8988T (cell line): ENCODE results near the gene PRPSAP1.
"Not testable (repeated sequence)": the region's sequence is repeated elsewhere in the genome, so short reads cannot be mapped to it uniquely, and the experiment has no call there.

Experiments used
- DNase-seq: peaks from one replicate; pipeline ENCODE4 v3.0.0; 2011

The PRPSAP1 gene

DNA sequence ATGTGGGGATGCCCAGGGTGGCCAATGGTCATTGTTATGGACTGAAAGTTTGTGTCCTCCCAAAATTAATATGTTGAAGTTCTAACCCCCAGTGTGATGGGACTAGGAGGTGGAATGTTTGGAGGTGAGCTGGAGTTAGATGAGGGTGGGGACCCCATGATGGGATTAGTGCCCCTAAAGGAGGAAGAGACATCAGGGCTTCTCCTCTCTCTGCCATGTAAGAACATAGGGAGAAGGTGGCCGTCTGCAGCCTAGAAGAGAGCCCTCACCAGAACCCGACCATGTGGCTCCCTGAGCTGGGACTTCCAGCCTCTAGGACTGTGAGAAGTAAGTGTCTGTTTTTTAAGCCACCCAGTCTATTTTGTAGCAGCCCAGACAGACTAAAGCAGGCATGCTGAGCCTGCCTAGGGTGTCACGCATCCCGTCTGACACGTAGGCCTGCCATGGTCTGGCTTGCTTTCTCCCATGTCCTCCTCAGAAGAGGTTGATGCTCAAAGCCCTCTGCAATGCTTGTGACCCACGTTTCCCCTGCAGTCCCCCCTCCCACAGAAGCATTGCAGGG is 4.0 kb upstream of the PRPSAP1 start:
- no peak for DNase-seq

DNA sequence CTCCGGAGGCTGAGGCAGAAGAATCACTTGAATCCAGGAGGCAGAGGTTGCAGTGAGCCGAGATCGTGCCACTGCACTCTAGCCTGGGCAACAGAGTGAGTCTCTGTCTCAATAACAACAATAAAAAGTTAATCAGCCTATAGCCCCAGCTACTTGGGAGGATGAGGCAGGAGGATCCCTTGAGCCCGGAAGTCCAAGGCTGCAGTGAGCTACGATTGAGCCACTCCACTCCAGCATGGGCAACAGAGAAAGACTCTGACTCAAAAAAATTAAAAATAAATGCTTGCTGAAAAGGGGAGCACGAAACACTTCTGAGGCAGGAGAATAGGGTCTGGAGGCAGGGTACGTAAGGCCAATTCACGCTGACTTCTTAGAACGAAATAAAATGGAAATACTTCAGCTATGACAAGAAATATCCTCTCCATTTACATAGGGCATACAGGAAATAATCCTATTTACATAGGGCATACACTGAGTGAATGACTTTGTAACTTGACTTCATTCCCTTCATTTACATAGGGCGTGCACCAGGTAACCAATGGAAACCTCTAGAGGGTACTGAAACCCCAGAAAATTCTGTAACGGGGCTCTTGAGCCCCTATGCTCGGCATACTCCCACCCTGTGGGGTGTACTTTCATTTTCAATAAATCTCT is 3.2 kb upstream of the PRPSAP1 start:
- DNase-seq = no peak

DNA sequence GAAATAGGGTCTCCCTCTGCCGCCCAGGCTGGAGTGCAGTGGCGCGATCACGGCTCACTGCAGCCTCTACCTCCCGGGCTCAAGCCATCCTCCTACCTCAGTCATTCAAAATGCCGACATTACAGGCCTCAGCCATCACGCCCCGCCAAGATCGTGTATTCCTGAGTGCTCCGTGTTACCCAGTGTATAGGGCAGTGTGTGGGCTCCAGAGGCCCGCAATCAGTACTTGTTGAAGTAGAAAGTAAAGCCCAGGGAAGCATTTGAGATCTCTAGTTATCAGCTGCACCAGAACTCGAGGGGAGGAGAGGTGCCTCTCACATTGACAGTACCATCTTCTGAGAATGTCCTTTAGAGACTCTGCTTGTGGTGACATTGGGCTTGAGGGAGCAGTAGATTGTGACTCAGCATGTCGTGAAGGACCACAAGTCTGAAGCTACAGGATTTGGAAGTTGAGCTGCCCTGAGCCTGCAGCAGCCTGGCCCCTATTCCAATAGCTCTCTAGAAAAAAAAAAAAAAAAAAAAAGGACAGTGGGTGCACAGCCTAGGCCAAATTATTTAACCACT is 1.1 kb upstream of the PRPSAP1 start:
- no peak for DNase-seq

DNA sequence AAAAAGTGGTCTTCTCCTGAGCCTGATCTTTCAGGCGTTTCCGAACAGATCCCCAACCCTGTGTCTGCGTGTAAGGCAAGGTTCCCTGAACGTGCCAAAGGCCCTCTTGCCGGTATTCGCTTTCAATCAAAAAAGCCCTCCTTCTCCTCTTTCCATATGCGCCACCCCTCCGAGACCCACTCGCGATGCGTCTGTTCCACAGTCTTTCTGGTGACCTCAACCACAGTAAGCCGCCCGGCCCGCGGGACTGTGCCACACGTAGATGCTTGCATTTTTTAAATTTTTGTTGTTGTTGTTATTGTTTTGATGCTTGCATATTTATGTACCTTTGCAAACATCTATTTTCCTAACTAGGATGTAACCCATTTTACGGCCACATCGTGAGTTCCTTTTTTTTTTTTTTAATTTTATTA is 607 bp upstream of the PRPSAP1 start:
- no peak for DNase-seq

DNA sequence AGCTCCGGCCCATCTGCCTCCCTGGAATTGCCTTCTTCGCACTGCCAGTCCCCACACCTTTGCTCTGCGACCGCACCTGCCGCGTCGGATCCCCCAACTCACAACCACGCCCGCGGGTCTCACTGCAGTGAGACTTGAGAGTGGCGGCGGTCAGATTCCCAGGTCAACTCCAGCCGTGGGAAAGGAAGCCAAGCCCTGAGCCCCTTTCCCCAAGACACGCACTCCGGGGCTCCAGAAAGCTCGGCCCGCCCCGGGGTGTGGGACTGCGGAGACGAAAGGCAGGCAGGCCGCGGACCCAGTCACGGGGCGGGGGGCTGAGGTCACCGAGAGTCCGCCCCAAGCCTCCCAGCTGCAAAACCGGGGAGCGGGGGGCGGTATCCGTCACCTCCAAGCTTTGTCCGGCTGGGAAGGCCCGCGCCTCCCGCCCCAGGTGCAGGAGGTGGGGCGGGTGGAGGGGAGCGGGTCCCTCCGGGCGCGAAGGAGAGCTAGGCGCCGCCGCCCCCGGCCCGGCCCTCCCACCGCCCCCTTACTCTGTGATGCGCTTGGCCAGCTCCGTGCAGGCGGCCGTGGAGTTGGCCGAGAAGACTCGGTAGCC is 615 bp downstream of the PRPSAP1 start:
- DNase-seq = no peak

DNA sequence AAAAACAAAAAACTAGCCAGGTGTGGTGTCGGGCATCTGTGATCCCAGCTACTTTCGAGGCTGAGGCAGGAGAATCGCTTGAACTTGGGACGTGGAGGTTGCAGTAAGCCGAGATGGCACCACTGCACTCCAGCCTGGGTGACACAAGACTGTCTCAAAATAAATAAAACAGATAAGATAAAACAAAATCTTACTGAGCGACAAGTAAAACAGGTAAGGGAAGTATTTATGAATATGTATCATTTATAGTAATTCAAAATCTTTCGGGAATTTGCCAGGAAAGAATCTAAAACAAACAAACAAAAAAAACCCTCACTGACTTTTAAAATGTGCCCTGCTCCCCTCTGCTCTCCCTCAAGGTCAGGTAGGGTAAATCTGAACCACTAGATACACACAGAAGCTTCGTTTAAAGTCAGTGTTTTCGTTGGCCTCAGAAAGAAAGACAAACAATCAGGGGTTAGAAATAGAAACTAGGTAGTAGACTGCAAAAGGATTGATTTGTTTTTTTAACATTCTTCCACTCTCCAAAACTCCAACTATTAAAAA is 2.1 kb downstream of the PRPSAP1 start:
- no peak for DNase-seq

DNA sequence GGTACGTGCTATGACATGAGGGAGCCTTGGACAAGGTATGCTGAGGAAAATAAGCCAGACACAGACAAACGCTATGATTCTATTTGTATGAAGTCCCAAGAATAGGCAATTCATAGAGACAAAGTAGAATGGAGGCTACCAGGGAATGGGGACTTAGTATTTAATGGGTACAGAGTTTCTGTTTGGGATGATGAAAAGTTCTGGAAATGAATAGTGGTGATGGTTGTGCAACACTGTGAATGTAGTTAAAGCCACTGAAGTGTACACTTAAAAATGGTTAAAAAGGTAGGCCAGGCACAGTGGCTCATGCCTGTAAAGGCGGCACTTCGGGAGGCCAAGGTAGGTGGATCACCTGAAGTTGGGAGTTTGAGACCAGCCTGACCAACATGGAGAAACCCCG is 3.3 kb downstream of the PRPSAP1 start:
- DNase-seq = no peak

DNA sequence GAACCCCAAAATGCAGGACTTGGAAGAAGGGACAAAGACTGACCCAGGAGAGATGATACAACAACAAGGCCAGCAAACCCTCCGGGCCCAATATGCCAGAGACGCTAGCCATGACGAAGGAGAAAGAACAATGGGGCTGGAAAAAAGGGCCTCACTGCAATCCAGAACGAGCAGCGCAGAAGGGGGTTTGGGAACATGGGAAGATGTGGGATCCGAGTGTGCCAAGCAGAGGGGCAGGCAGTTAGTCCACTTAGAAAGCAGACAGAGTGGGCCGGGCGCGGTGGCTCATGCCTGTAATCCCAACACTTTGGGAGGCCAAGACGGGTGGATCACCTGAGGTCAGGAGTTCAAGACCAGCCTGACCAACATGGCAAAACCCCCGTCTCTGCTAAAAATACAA is 6.8 kb downstream of the PRPSAP1 start:
- not testable (repeated sequence) for DNase-seq

DNA sequence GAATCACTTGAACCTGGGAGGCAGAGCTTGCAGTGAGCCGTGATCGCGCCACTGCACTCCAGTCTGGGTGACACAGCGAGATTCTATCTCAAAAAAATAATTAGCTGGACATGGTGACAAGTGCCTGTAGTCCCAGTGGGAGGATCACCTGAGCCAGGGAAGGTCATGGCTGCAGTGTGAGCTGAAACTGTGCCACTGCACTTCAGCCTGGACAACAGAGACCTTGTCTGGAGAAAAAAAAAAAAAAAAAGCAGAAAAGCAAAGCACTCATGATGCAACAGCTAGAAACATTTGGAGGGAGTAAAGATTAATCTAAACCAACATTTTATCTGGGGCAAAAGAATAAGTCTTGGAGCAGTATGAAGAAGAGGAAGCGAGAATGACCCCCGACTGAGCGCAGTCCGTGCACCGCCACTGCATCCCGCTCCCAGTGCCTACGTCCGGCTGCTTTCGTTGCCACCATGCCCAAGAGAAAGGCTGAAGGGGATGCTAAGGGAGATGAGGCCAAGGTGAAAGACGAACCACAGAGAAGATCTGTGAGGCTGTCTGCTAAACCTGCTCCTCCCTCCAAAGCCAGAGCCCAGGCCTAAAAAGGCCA is 8.2 kb downstream of the PRPSAP1 start:
- no peak for DNase-seq

DNA sequence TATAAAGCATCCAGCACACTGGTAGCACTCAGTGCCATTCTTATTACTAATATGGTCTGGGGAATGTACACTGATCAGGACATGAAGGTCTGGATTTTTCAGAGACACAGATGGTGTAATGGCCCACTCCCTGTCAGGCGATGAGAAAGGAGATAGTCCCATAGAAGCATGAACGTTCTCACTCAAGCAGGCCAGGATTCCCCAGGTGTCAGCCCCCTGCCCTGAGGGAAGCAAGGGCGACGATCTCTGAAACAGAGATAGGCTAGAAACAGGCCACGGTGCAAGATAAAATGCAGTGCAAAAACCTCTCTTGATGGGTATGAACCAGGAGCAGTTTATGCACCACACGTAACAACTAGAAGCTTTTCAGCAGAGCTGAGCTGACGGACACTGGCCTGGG is 10.6 kb downstream of the PRPSAP1 start:
- no peak for DNase-seq

DNA sequence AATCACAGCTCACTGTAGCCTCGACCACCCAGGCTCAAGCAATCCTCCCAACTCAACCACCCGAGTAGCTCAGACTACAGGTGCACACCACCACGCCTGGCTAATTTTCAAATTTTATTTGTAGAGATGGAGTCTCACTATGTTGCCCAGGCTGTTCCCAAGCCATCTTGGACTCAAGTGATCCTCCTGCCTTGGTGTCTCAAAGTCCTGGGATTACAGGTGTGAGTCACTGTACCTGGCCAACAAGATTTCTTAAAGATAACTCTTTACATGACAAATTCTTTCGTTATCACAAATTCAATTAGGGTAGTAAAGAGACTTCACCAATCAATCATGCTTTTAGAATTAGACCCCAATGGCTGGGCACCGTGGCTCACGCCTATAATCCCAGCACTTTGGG is 12.4 kb downstream of the PRPSAP1 start:
- DNase-seq = no peak

DNA sequence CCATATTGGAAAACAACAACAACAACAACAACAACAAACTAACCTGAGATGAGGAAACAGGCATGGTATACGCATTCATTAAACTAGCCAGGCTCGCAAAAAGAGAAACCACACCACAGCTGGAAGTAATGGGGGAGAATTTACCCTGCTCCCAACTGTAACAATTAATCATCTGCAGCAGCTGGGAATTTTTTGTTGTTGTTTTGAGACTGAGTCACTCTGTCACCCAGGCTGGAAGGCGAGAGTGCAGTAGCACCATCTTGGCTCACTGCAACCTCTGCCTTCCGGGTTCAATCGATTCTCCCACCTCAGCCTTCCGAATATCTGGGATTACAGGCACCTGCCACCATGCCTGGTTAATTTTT is 16.3 kb downstream of the PRPSAP1 start:
- DNase-seq = no peak

DNA sequence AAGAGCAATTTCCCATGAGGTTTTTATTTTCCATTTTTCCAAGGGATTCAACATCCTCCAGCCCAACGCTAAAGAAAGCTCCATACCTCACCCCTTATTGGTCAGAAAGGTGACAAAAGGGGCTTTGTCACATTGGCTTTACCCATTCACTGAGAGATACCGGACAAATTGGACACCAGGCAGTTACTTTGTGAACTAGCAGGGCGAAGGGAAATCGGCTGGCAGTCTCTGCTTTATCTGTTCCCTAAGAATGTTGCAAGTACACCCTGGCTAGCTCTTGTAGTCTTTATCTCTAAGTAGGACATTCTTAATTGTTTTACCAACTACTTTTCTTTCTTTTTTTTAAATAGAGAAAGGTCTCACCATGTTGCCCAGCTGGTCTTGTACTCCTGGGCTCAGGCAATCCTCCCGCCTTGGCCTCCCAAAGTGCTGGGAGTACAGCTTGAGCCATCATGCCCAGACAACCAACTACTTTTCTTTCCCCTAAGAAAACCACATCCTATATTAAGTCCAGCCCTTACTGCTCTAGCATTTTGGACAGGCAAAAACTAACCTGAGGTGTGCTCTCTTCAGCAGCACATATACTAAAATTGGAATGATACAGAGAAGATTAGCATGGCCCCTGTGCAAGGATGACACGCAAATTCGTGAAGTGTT is 16.8 kb downstream of the PRPSAP1 start:
- no peak for DNase-seq

DNA sequence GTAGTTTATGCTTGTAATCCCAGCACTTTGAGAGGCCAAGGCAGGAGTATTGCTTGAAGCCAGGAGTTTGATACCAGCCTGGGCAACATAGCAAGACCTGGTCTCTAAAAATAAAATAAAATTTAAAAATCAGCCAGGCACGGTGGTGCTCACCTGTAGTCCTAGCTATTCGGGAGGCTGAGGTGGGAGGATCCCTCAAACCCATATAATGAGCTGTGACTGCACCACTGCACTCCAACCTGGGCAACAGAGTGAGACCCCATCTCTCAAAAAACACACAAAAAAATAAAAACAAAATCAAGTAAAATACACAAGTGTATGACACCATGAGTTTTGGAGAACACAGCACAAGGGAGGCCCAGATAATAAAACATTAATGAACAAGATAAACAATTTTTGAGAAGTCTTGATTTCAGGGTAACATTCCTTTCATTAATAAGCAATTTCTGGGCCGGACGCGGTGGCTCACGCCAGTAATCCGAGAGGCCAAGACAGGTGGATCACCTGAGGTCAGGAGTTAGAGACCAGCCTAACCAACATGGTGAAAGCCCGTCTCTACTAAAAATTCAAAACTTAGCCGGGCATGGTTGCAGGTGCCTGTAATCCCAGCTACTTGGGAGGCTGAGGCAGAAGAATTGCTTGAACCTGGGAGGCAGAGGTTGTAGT is 17.9 kb downstream of the PRPSAP1 start:
- DNase-seq = no peak

DNA sequence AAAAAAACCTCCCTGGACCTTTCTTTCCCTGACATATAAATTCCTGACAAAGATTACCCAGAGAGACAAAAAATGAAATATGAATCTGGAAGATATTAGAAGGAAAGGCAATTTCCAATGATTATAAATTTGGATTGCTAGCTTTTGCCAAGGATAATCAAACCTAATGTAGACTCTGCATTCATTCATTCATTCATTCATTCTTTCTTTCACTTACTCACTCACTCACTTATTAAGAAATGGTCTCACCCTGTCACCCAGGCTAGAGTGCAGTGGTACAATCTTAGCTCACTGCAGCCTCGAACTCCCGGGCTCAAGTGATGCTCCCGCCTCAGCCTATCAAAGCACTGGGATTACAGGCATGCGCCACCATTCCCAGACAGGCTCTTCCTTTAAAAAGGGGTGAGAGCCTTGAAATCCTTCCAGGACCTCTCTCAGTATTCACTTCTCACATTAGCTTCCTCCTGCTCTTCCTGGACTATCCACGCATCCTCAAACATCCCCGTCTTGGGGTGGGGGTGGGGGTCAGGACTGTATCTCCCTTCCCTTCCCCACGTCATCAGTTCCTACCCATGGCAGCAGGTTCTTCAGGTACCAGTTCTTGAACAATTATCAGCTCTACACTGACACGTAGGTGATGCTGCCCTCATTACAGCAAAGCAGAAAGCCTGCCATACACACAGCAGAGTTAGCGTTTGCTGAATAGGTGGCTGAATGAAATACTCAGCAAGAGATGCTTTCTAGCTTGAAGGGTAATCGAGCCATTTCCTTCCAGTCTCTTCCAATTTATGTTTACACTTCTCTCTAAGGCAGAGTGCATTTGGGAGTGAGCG is 19.8 kb downstream of the PRPSAP1 start:
- no peak for DNase-seq

DNA sequence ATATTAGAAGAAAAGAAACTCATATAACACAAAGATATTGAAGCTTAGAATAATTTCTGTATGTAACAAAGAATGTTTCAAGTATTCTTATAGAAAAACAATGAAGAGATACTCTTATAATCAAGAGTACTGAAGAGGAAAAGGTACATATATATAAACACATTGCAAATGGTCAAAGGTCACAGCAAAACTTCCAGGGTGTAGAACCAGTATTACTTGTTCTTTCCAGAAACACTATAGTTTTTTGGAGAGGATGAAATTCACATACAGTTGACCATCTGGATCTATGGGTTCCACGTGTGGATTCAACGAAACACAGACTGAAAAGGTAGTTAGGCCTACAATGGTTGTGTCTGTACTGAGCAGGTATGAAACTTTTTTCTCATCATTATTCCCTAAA is 22.6 kb downstream of the PRPSAP1 start:
- no peak for DNase-seq

DNA sequence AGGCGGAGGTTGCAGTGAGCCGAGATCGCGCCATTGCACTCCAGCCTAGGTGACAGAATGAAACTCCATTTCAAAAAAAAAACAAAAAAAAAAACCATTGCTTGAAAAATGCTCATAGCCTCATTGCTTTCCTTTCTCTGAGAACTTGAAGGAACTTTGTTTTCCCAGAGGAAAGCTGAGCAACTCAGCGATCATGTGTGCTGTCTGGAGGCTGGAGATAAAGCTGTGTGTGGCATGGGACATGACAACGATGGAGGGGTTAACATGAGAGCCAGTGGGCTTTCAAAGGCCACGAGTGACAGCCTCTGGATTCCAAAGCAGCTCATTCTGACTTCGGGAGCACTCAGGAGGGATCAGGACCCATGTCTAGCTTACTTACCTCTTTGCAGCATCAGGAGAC is 24.1 kb downstream of the PRPSAP1 start:
- DNase-seq = no peak

DNA sequence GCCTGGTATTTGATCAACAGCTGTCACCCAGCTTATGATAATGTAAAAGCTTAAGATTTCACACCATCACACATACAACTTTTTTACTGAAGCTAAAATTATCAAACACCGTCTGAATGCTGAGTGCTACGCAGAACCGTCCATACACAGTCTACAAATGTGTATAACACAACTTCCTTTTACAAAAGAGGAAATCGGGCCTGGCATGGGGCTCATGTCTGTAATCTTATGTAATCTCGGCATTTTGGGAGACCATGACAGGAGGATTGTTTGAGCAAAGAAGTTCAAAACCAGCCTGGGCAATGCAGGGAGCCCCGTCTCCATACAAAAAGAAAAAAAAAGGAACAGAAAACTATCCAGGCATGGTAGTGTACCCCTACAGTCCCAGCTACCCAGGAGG is 26.0 kb downstream of the PRPSAP1 start:
- no peak for DNase-seq

DNA sequence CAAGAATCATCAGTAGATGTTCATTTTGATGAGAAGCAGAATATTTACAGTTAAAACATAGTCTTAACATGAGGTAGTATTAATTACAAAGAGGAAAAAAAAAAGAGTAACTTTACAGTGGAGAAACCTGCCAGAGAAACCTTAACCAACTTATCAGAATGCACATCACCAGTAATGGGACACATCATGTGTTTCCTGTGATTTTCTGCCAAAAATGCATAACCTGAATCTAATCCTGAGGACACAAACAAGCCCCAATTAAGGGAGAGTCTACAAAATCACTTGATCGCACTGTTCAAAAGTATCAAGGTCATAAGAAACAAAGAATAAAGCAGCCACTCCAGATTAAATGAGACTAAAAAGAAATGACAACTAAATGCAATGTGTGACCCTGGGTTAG is 27.4 kb downstream of the PRPSAP1 start:
- DNase-seq = no peak

DNA sequence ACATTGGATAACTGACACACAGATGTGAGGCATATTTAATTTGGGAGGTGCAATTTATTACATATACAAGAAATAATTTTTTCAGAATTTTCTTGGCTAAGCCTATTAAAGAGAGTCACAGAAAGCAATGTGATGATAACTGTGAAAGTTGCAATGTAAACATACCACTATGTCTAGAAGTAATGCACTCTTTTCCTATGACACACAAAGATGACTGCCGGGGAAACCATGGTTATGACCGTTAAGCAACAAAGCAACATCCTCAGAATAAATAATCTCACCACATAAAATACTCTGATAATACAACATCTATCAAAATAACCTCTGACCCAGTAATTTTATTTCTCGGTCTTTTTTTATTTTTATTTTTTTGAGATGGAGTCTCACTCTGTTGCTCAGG is 35.1 kb downstream of the PRPSAP1 start:
- DNase-seq = no peak

DNA sequence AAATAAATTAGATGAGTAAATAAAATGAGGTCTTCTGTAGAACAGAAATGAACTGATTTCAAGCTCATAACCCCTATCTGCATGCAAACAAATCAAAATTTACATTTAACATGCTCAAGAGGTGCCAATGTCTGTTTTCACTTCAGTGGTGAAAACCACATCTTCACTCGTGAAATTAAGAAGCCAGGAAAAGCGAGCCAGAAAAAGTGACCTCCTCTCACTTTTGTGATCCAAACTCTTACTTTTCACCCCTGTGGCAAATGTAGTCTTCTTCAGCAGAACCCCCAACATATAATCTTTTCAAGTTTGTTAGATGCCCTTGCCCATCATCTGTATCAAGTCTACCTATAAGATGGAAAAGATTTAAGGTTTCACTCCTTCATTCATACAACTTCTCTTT is 36.2 kb downstream of the PRPSAP1 start:
- no peak for DNase-seq
